GM12864 (cell line): ENCODE data around the gene AMELY.
"Not testable (repeated sequence)": the region's sequence is repeated elsewhere in the genome, so short reads cannot be mapped to it uniquely, and the experiment has no call there.

Source experiments
- DNase-seq: peaks from one replicate; pipeline ENCODE4 v3.0.0-alpha.2; 2011; ENCODE audit warnings: low read depth
- H3K4me3 ChIP-seq: 2 replicates; pipeline ENCODE4 v1.5.1; 2011; ENCODE audit warnings: mild to moderate bottlenecking, low read depth, low read length, control low read depth
- TF ChIP-seq, protein P1 (sequence below): IDR thresholded peaks from 2 replicates; pipeline ENCODE4 v1.5.1; 2011; ENCODE audit warnings: low read depth, mild to moderate bottlenecking, moderate library complexity, low read length, control low read depth, inconsistent platforms; ENCODE audit errors: missing control alignments

Gene AMELY

DNA sequence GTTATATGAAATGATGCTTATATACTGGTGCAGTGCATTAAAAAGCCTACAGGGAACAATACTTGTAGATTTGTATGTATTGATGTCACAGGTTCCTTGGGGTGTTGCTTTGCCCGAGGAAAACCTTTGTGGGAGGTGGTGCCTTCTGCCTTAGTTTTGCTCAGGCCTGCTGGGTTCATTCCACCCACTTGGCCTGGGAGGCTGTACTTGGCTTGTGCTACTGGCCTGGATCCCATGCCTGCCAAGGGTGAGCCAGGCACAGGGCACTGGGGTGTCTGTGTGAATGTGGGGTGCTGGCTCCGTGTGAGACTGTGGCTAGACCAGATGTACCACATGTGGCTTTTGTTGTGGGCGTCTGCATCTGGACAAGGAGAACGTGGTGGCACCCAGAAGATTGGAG is 16.7 kb upstream of the AMELY start:
- TF ChIP-seq, protein P1, sequence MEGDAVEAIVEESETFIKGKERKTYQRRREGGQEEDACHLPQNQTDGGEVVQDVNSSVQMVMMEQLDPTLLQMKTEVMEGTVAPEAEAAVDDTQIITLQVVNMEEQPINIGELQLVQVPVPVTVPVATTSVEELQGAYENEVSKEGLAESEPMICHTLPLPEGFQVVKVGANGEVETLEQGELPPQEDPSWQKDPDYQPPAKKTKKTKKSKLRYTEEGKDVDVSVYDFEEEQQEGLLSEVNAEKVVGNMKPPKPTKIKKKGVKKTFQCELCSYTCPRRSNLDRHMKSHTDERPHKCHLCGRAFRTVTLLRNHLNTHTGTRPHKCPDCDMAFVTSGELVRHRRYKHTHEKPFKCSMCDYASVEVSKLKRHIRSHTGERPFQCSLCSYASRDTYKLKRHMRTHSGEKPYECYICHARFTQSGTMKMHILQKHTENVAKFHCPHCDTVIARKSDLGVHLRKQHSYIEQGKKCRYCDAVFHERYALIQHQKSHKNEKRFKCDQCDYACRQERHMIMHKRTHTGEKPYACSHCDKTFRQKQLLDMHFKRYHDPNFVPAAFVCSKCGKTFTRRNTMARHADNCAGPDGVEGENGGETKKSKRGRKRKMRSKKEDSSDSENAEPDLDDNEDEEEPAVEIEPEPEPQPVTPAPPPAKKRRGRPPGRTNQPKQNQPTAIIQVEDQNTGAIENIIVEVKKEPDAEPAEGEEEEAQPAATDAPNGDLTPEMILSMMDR = no peak
- no peak for DNase-seq
- no peak overlapping the region for H3K4me3 ChIP-seq

DNA sequence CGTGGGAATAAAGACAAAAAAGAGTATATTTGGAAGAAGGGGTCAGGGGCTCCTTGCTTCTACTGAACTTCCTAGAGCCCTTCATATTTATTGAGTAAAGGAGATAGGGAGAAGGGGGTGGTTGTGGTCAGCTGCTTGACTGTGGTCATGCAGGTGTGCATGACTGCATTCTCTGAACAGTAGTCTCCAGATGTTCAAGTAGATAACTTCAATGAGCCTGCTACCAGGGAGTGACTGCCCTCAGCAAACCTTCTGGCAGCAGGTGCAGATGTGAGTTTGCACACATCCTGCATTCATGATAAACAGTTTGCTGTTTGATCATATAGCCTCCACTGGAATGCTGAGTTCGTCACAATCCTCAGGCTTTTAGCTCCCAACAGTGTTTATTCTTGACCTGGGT is 9.5 kb upstream of the AMELY start:
- DNase-seq = no peak
- no peak overlapping the region for H3K4me3 ChIP-seq
- TF ChIP-seq, protein P1 = no peak

DNA sequence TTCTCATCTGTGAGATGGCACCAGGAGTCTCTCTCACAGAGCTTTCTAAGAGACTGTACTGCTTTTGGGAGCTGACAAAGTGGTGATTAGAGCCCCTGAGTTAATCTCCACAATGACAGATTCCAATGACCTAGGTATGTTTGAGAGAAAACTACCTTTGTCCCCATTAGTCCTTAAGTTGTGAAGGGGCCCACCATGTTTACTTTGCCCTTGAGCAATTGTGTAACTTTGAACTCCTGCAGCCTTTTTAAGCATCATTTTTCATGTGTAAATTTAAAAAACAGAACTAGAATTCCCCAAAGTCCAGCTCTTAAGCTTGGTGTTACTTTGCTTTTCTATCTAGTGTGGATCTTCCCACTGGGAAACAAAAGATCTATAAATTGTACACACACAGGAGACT is 1.8 kb upstream of the AMELY start:
- no peak overlapping the region for H3K4me3 ChIP-seq
- TF ChIP-seq, protein P1 = no peak
- no peak for DNase-seq

DNA sequence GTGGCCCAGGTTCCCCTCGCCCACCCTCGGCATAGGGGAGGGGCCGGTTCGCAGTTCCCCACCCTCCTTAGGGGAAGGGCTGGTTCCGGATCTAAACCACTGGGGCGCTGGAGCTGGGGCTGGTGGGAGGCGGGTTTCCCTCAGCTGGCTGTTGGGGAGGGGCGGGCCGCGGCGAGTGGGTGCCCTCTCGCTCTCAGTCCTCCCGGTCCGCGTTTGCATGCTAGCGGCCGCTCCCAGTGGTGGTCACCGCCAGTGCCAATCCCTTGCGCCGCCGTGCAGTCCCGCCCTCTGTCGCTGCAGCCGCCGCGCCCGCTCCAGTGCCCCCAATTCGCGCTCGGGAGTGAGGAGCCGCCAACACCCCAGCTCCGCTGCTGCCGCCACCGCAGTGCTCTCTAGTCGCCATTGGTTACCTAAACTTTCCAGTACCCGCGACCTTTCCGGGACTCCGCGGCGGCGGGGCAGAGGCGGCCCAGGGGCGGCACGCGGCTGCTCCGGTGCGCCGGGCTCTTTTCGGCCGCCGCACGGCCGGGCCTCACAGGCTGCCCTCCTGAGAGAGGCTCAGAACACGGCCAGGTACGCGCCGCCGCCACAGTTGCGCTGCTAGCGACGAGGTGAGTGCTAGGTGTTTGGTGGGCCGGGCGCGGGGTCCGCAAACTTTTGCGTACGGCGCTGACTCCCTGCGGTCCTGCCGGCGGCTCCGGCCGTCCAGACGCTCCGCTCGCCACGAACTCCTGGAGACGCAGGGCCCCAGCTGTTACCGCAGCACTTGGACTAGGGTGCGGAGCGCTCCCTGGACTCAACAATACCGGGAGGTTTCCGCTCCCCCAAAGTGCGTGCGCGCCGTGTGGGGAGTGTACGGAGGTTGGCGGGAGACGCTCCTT is 940 bp downstream of the AMELY start, which contains the start of gene TBL1Y:
TSS of gene TBL1Y (plus strand) at position 326 of the 881 bp plus-strand sequence. CDS start 114,388 bp downstream, outside the sequence.
- TF ChIP-seq, protein P1 = no peak
- no peak for DNase-seq
- no peak within 1 kb of the TSS for H3K4me3 ChIP-seq

DNA sequence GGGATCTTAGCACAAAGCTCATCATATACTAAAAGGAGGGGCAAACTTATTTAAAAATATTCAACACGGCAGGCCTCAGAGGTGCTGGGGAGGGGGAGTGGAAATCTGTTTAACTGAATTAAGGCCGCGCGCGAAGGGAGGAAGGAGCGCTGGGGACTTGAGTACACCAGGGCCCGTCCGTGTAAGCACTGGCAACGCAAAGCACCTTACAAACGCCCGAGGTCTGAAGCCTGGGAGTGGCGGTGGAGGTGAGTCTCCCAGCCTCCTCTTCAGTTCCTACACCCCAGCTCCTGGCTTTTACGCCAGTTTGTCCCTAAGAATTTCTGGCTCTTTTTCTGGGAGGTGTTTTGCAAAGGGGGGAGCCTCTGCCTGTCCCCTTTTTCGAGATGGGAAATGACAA is 1.7 kb downstream of the AMELY start:
- no peak overlapping the region for H3K4me3 ChIP-seq
- TF ChIP-seq, protein P1 = no peak
- no peak for DNase-seq

DNA sequence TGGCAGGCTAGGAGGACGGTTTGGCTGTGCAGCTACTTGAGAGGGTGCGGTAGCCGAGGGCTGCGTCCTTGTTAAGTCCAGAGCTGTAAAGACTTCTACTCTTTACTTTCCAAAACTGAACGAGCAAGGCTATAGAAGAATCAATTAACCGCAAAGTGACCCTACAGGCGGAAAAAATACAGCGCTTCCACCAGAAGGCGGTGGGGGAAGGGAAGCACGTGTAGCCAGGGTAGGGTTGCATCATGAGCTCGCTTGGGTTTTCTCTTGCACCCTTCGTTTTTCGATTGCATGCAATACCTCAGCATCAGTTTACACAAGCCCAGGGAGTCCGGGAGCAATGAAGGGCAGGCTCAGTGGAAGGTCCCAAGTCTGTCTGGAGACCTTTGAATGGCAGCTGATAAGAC is 2.4 kb downstream of the AMELY start:
- no peak overlapping the region for H3K4me3 ChIP-seq
- no peak for DNase-seq
- TF ChIP-seq, protein P1 = no peak

DNA sequence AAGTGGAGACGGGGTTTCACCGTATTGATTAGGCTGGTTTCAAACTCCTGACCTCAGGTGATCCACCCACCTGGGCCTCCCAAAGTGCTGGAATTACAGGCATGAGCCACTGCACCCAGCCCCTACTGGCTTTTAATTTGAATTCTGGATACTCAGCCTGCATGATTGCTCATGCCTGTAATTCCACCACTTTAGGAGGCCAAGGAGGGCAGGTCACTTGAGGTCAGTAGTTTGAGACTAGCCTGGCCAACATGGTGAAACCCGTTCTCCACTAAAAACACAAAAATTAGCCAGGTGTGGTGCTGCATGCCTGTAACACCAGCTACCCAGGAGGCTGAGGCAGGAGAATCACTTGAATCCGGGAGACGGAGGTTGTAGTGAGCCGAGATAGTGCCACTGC is 3.5 kb downstream of the AMELY start:
- DNase-seq, H3K4me3 ChIP-seq: not testable (repeated sequence)
